Endothelial cell (in vitro differentiated cells): ENCODE measurements around the gene UFD1. TPM values are rescaled to one million over a fixed set of nuclear protein-coding genes. Genes with fewer than 3 reads are reported as not detected.

Source experiments
- DNase-seq: peaks from one replicate; pipeline ENCODE4 v3.0.0; 2021; ENCODE audit warnings: low spot score
- H3K27ac Mint-ChIP-seq: one replicate; pipeline ENCODE4 v1.8.0; 2021; ENCODE audit warnings: mixed read lengths, inconsistent platforms; ENCODE audit not compliant: unreplicated experiment
- H3K27me3 Mint-ChIP-seq: one replicate; pipeline ENCODE4 v1.8.0; 2021; ENCODE audit warnings: mild to moderate bottlenecking, moderate library complexity, mixed read lengths, inconsistent platforms; ENCODE audit not compliant: unreplicated experiment
- H3K36me3 Mint-ChIP-seq: one replicate; pipeline ENCODE4 v1.8.0; 2021; ENCODE audit warnings: mild to moderate bottlenecking, low read depth, mixed read lengths, inconsistent platforms; ENCODE audit not compliant: unreplicated experiment
- H3K4me1 Mint-ChIP-seq: one replicate; pipeline ENCODE4 v1.8.0; 2021; ENCODE audit warnings: mild to moderate bottlenecking, mixed read lengths, inconsistent platforms; ENCODE audit not compliant: unreplicated experiment
- H3K4me3 Mint-ChIP-seq: one replicate; pipeline ENCODE4 v1.8.0; 2021; ENCODE audit warnings: mild to moderate bottlenecking, mixed read lengths, inconsistent platforms; ENCODE audit not compliant: unreplicated experiment
- H3K9me3 Mint-ChIP-seq: one replicate; pipeline ENCODE4 v1.8.0; 2021; ENCODE audit warnings: mixed read lengths, inconsistent platforms; ENCODE audit not compliant: unreplicated experiment
- total RNA-seq: library from RNA; stranded (reverse); fragmentation: NEBNext Ultra II Directional; extraction: Animal tissue kit (Norgen Biotek cat#: 25700); gene quantifications from one replicate; pipeline ENCODE4 v1.2.1, GENCODE V29; 2021; ENCODE audit not compliant: unreplicated experiment
- TF ChIP-seq, protein P1 (sequence below): fragments of 200-600 bp; sonication (generic); IDR thresholded peaks from one replicate; pipeline ENCODE4 v1.5.0; 2021; ENCODE audit warnings: antibody characterized with exemption; ENCODE audit not compliant: unreplicated experiment

Gene UFD1
- total RNA-seq, 1 donor from 2014 or later = 86.2 TPM

DNA sequence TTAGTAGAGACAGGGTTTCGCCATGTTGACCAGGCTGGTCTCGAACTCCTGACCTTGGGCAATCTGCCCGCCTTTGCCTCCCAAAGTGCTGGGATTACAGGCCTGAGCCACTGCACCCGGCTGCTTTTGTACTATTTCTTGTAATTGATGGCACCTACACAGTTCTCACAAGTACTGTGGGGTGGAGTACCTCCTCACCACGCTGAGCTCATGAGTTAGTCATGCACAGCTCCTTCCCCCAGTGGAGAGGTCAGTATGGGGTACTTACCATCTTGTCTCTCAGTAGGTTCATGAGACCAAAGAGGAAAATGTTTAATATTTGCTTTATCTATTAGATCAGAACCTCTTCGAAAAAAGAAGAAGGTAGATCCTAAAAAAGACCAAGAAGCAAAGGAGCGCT lies 44.6 kb downstream of the UFD1 start:
- peaks cover 2% of the 10 kb centered on the region for H3K27me3 Mint-ChIP-seq
- peaks cover 33% of the 10 kb centered on the region for H3K4me1 Mint-ChIP-seq
- TF ChIP-seq, protein P1, sequence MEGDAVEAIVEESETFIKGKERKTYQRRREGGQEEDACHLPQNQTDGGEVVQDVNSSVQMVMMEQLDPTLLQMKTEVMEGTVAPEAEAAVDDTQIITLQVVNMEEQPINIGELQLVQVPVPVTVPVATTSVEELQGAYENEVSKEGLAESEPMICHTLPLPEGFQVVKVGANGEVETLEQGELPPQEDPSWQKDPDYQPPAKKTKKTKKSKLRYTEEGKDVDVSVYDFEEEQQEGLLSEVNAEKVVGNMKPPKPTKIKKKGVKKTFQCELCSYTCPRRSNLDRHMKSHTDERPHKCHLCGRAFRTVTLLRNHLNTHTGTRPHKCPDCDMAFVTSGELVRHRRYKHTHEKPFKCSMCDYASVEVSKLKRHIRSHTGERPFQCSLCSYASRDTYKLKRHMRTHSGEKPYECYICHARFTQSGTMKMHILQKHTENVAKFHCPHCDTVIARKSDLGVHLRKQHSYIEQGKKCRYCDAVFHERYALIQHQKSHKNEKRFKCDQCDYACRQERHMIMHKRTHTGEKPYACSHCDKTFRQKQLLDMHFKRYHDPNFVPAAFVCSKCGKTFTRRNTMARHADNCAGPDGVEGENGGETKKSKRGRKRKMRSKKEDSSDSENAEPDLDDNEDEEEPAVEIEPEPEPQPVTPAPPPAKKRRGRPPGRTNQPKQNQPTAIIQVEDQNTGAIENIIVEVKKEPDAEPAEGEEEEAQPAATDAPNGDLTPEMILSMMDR = no peak
- peaks cover 4% of the 10 kb centered on the region for H3K36me3 Mint-ChIP-seq
- H3K9me3 Mint-ChIP-seq = no peaks in the 10 kb centered on the region
- DNase-seq = no peak
- no peak overlapping the region for H3K4me3 Mint-ChIP-seq
- H3K27ac Mint-ChIP-seq = peak overlapping the region; percentile 24

- peak within 1 kb of the TSS; percentile 92 for H3K4me3 Mint-ChIP-seq
- DNase-seq = peak; percentile 90
- TF ChIP-seq, protein P1 = no peak
- peaks cover 30% of the 10 kb centered on the region for H3K4me1 Mint-ChIP-seq
- H3K9me3 Mint-ChIP-seq = no peaks in the 10 kb centered on the region
- peak within 1 kb of the TSS; percentile 83 for H3K27ac Mint-ChIP-seq
- no peaks in the 10 kb centered on the region for H3K36me3 Mint-ChIP-seq
- H3K27me3 Mint-ChIP-seq = peaks cover 2% of the 10 kb centered on the region
Observed at GRCh38 chr22:19432133-19432851, 46.7 kb downstream of the UFD1 start, which contains the start of gene MRPL40. Gene MRPL40, plus strand, starts transcription at chr22:19432545. Its CDS starts 10 bp downstream, at chr22:19432555.

DNA sequence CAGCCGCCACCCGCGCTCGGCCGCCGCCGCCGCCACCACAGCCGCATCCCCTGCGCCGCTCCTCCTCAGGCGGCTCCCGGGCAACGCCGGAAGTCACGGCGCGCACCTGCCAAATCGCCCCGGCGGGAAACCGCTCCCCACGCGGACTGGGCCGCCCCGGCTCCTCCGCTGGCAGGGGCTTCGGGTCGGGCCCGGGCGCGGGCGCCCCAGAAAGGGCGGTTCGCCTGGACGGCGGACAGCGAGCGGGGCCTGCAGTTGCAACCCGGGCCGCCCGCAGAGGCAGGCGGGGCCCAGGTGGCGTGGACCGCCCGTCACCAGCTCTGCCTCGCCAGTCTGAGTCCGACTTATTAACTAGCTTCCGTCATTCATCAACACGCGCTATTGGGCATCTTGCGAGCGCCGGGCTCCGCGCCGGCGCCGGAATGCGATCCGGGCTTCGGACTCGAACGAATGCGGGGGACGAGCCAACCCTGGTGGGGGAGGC lies 47.3 kb downstream of the UFD1 start, which contains the start of gene HIRA:
TSS of gene HIRA (minus strand) at position 85 of the 484 bp plus-strand sequence. CDS start 257 bp downstream, outside the sequence.
- peak; percentile 75 for DNase-seq
- H3K27ac Mint-ChIP-seq = peak within 1 kb of the TSS; percentile 83

DNA sequence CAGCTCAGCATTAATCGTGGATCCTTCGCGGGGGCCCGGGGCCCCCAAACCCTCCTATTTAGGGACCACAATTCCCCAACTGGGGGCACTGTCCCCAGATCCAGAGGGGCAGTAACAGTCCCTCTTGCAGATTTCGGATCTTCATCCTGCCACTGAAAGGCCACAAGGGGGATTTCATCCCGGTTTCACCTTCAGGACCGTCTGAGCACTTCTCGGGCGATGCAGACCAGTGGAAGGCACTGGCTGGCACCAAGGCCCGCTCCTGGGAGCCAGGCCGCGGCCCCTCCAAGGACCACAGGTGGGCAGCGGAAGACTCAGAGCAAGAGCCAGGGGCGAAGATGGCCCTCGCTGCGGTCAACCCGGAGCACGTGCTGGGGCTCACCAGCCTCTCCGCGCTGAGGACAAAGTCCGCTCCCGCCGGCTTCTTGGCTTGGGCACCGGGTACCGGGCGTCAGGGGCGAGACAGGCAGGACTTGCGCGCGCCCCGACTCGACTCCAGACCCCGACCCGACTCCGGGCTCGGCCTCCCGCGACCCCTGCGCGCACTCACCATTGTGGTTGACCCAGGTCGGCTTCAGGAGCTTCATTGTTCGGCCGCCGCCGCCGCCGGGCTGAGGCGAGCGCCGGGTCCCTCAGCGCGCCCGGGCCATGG lies 48.0 kb downstream of the UFD1 start:
- peaks cover 26% of the 10 kb centered on the region for H3K4me1 Mint-ChIP-seq
- H3K9me3 Mint-ChIP-seq = no peaks in the 10 kb centered on the region
- H3K27ac Mint-ChIP-seq = no peak overlapping the region
- H3K27me3 Mint-ChIP-seq = peaks cover 2% of the 10 kb centered on the region
- TF ChIP-seq, protein P1 = no peak
- DNase-seq = peak; percentile 37
- H3K36me3 Mint-ChIP-seq = peaks cover 8% of the 10 kb centered on the region
- H3K4me3 Mint-ChIP-seq = peak overlapping the region; percentile 81

More for the DNA sequence above, 47.3 kb downstream of the UFD1 start, which contains the start of gene HIRA:
- Mint-ChIP-seq H3K9me3 (no peaks in the 10 kb centered on the region), H3K27me3 (peaks cover 2% of the 10 kb centered on the region), H3K4me3 (peak within 1 kb of the TSS; percentile 92), H3K4me1 (peaks cover 28% of the 10 kb centered on the region), H3K36me3 (peaks cover 5% of the 10 kb centered on the region)
- TF ChIP-seq, protein P1 = no peak
